Pulmonary artery endothelial cell (primary cell): ENCODE data around the gene GRID1. TPM values are rescaled to one million over a fixed set of nuclear protein-coding genes. Genes with fewer than 3 reads are reported as not detected.

Experiments
- DNase-seq: peaks from one replicate; pipeline ENCODE4 v3.0.0-alpha.2; 2011; ENCODE audit warnings: low read depth, low spot score
- total RNA-seq: library from RNA; depleted of rRNA; stranded (reverse); fragments of >200 nt; gene quantifications from 2 replicates; pipeline ENCODE4 v1.2.3, GENCODE V29; 2014

The GRID1 gene
- total RNA-seq, 1 donor from 2014 or later = not detected

- DNase-seq = no peak
These were observed 196.1 kb downstream of the GRID1 start for GRCh38 chr10:86170255-86171108.

GRCh38 chr10:86169506-86170254 lies 196.9 kb downstream of the GRID1 start:
- no peak for DNase-seq

GRCh38 chr10:86169066-86169465 lies 197.5 kb downstream of the GRID1 start:
- no peak for DNase-seq

GRCh38 chr10:86168256-86168655 lies 198.3 kb downstream of the GRID1 start:
- no peak for DNase-seq

- no peak for DNase-seq
These were observed 198.8 kb downstream of the GRID1 start for GRCh38 chr10:86167762-86168128.

- DNase-seq = no peak
These were observed 199.4 kb downstream of the GRID1 start for GRCh38 chr10:86167121-86167761.

GRCh38 chr10:86165666-86166065 lies 200.9 kb downstream of the GRID1 start:
- no peak for DNase-seq

GRCh38 chr10:86164960-86165630 lies 201.5 kb downstream of the GRID1 start:
- DNase-seq = no peak

GRCh38 chr10:86164174-86164774 lies 202.3 kb downstream of the GRID1 start:
- DNase-seq = no peak

GRCh38 chr10:86163522-86164173 lies 202.9 kb downstream of the GRID1 start:
- no peak for DNase-seq

- DNase-seq = no peak
These were observed 203.7 kb downstream of the GRID1 start for GRCh38 chr10:86162696-86163400.

GRCh38 chr10:86162036-86162435 lies 204.6 kb downstream of the GRID1 start:
- no peak for DNase-seq

GRCh38 chr10:86160890-86161585 lies 205.6 kb downstream of the GRID1 start:
- no peak for DNase-seq

- no peak for DNase-seq
These were observed 206.8 kb downstream of the GRID1 start for GRCh38 chr10:86159797-86160196.

- no peak for DNase-seq
These were observed 211.3 kb downstream of the GRID1 start for GRCh38 chr10:86155054-86155921.

- no peak for DNase-seq
These were observed 212.8 kb downstream of the GRID1 start for GRCh38 chr10:86153751-86154150.

- no peak for DNase-seq
These were observed 213.7 kb downstream of the GRID1 start for GRCh38 chr10:86152911-86153310.

GRCh38 chr10:86152354-86152753 lies 214.2 kb downstream of the GRID1 start:
- no peak for DNase-seq
